CD4-positive, CD25-positive, alpha-beta regulatory T cell (primary cell): ENCODE measurements around the gene GABARAP. TPM values are rescaled to one million over a fixed set of nuclear protein-coding genes. Genes with fewer than 3 reads are reported as not detected.
A peak's percentile ranks its signal among the peaks of the same experiment; 100 is the strongest.

Experiments used
- ATAC-seq, 2 donors: fragments of 150-1000 bp; cut with Tn5 transposase; one replicate each; pipeline ENCODE4 v1.10.0; 2021; ENCODE audit warnings: low read depth in 2 of 2, moderate number of reproducible peaks in 2 of 2, moderate library complexity in 1 of 2
- DNase-seq, 3 donors: peaks; one replicate each; pipeline versions ENCODE4 v3.0.0 to v3.0.0-alpha.2; 2012 to 2022; ENCODE audit warnings: mixed read lengths in 1 of 3
- H3K27ac ChIP-seq: one replicate; pipeline ENCODE4 v1.7.0; 2013; ENCODE audit warnings: mild to moderate bottlenecking, low read length; ENCODE audit not compliant: insufficient read depth, poor library complexity, severe bottlenecking
- H3K27me3 ChIP-seq: one replicate; pipeline ENCODE4 v1.7.0; 2013; ENCODE audit warnings: low read length; ENCODE audit not compliant: control insufficient read depth, insufficient read depth
- H3K36me3 ChIP-seq: one replicate; pipeline ENCODE4 v1.7.0; 2013; ENCODE audit warnings: mild to moderate bottlenecking, low read length, moderate library complexity; ENCODE audit not compliant: control insufficient read depth, insufficient read depth
- H3K4me1 ChIP-seq: 2 replicates; pipeline ENCODE4 v1.7.0; 2013; ENCODE audit warnings: mild to moderate bottlenecking, low read length; ENCODE audit not compliant: insufficient read depth, control insufficient read depth, poor library complexity, severe bottlenecking
- H3K4me3 ChIP-seq: one replicate; pipeline ENCODE4 v1.7.0; 2013; ENCODE audit warnings: low read depth, mild to moderate bottlenecking, low read length, moderate library complexity
- H3K9me3 ChIP-seq, 2 experiments: 1 replicate in 1 of 2; 2 replicates in 1 of 2; pipeline ENCODE4 v1.7.0; 2013; ENCODE audit warnings: low read length in 2 of 2, mild to moderate bottlenecking in 1 of 2, moderate library complexity in 1 of 2; ENCODE audit not compliant: control insufficient read depth in 2 of 2
- H3K27ac Mint-ChIP-seq, 3 donors: one replicate each; pipeline ENCODE4 v1.8.0; 2020 to 2022; ENCODE audit warnings: mild to moderate bottlenecking in 3 of 3, mixed read lengths in 3 of 3, moderate library complexity in 2 of 3
- H3K27me3 Mint-ChIP-seq: one replicate; pipeline ENCODE4 v1.8.0; 2022; ENCODE audit warnings: mild to moderate bottlenecking, mixed read lengths
- H3K36me3 Mint-ChIP-seq: one replicate; pipeline ENCODE4 v1.8.0; 2020; ENCODE audit warnings: mixed read lengths
- H3K4me1 Mint-ChIP-seq, 4 donors: one replicate each; pipeline ENCODE4 v1.8.0; 2020 to 2022; ENCODE audit warnings: mixed read lengths in 4 of 4, mild to moderate bottlenecking in 1 of 4
- H3K4me3 Mint-ChIP-seq, 4 donors: one replicate each; pipeline ENCODE4 v1.8.0; 2020 to 2022; ENCODE audit warnings: mild to moderate bottlenecking in 4 of 4, mixed read lengths in 4 of 4, moderate library complexity in 3 of 4
- H3K9me3 Mint-ChIP-seq, 7 donors: one replicate each; pipeline ENCODE4 v1.8.0; 2020 to 2022; ENCODE audit warnings: mixed read lengths in 7 of 7, mild to moderate bottlenecking in 3 of 7, moderate library complexity in 2 of 7
- polyA plus RNA-seq, 4 donors: library from polyadenylated mRNA; unstranded; fragments of 300-500 nt; fragmentation: Illumina TruSeq; gene quantifications; one replicate each; pipeline ENCODE4 v1.2.3, GENCODE V29; 2021
- total RNA-seq: library from RNA; stranded (reverse); gene quantifications from one replicate; pipeline ENCODE4 v1.2.3, GENCODE V29; 2022

Gene GABARAP
- total and polyA plus RNA-seq, 5 donors from 2014 or later, result 227 to 1,205 (median 943) TPM

GRCh38 chr17:7218166-7218565, 24.1 kb downstream of the GABARAP start:
- peak overlapping the region; percentile 51 to 96 (median 72) for H3K4me3 Mint-ChIP-seq
- peaks cover 70% of the 10 kb centered on the region for H3K4me1 ChIP-seq
- peaks cover 0 to 76% (median 39%) of the 10 kb centered on the region in 4 donors for H3K4me1 Mint-ChIP-seq
- H3K27ac ChIP-seq, result peak overlapping the region; percentile 60
- H3K4me3 ChIP-seq, result no peak overlapping the region
- peak overlapping the region in 1 of 3 donors; percentile 62 for H3K27ac Mint-ChIP-seq
- H3K36me3 ChIP-seq, result peaks cover 10% of the 10 kb centered on the region
- ATAC-seq, result no peak
- H3K27me3 ChIP-seq, result no peaks in the 10 kb centered on the region
- DNase-seq, result no peak
- H3K36me3 Mint-ChIP-seq, result no peaks in the 10 kb centered on the region
- H3K27me3 Mint-ChIP-seq, result peaks cover 11% of the 10 kb centered on the region
- no peaks in the 10 kb centered on the region for H3K9me3 ChIP-seq
- no peaks in the 10 kb centered on the region for H3K9me3 Mint-ChIP-seq

- no peak overlapping the region for H3K4me3 ChIP-seq
- peak in 1 of 3 donors; percentile 28 for DNase-seq
These were observed 24.9 kb downstream of the GABARAP start for GRCh38 chr17:7217113-7217987.

DNA sequence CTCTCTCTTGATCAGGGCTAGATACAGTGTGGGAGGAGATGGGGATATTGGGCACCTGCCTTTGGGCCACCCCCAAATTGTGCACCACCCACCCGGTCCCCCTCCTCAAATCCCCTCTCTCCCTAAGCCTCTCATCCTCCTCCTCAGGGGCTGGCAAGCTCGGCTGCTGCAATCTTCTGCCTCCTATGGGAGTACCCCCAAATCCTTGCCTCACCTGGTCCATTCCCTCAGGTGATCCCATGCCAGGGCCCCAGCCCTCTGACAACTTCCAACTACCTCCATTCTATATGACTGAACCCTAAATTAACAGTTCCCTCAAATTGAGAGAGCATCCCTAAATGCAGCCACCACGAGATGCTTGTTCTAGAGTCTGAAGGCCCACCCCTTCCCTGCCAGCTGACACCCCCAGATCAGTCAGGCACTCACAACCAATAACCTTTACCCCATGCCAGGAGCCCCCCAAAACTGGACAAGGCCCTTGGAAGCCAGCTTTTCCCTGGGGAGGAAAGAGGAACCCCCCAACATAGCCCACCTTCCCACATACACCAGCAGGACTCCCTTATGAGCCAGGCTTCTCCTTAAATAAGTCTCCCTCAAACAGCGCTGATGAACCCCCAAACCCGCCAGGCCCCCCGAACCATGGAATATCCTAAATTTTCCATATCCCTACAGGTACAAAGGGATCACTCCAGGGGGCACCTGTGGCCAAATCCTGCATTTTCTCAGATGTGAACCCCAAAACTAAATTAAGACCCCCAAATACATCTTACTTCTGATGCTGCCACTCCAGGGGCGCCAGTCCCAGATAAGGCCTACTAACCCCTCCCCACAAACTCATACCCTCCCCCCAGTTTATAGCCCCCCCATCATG, 25.8 kb downstream of the GABARAP start:
- H3K4me1 ChIP-seq, result peaks cover 64% of the 10 kb centered on the region
- H3K9me3 ChIP-seq, result no peaks in the 10 kb centered on the region
- no peaks in the 10 kb centered on the region for H3K27me3 ChIP-seq
- ATAC-seq (no peak), DNase-seq (no peak)
- Mint-ChIP-seq H3K9me3 (no peaks in the 10 kb centered on the region), H3K27me3 (peaks cover 18% of the 10 kb centered on the region), H3K4me1 (peaks cover 0 to 80% (median 41%) of the 10 kb centered on the region in 4 donors), H3K36me3 (no peaks in the 10 kb centered on the region), H3K27ac (peak overlapping the region; percentile 72 to 93 (median 91)), H3K4me3 (peak overlapping the region; percentile 60 to 86 (median 72))
- peak overlapping the region; percentile 23 for H3K27ac ChIP-seq
- H3K36me3 ChIP-seq, result no peaks in the 10 kb centered on the region
- H3K4me3 ChIP-seq, result no peak overlapping the region

More at GRCh38 chr17:7217113-7217987, 24.9 kb downstream of the GABARAP start:
- Mint-ChIP-seq H3K4me3 (peak overlapping the region; percentile 11 to 96 (median 72)), H3K9me3 (no peaks in the 10 kb centered on the region), H3K27ac (peak overlapping the region in 2 of 3 donors; percentile 91 to 92), H3K36me3 (no peaks in the 10 kb centered on the region), H3K27me3 (peaks cover 11% of the 10 kb centered on the region), H3K4me1 (peaks cover 0 to 78% (median 40%) of the 10 kb centered on the region in 4 donors)
- Histone ChIP-seq H3K27me3 (no peaks in the 10 kb centered on the region), H3K36me3 (peaks cover 3% of the 10 kb centered on the region), H3K9me3 (no peaks in the 10 kb centered on the region), H3K4me1 (peaks cover 70% of the 10 kb centered on the region), H3K27ac (peak overlapping the region; percentile 60)
- ATAC-seq, result no peak

- Histone ChIP-seq H3K4me1 (peaks cover 57% of the 10 kb centered on the region), H3K27ac (peak overlapping the region; percentile 97), H3K9me3 (no peaks in the 10 kb centered on the region), H3K27me3 (no peaks in the 10 kb centered on the region), H3K36me3 (no peaks in the 10 kb centered on the region), H3K4me3 (no peak overlapping the region)
- Mint-ChIP-seq H3K27me3 (peaks cover 23% of the 10 kb centered on the region), H3K9me3 (no peaks in the 10 kb centered on the region), H3K27ac (peak overlapping the region in 1 of 3 donors; percentile 93), H3K4me3 (peak overlapping the region in 3 of 4 donors; percentile 76 to 96 (median 86)), H3K4me1 (peaks cover 0 to 73% (median 35%) of the 10 kb centered on the region in 4 donors), H3K36me3 (no peaks in the 10 kb centered on the region)
- DNase-seq (no peak), ATAC-seq (no peak)
These were observed 26.5 kb downstream of the GABARAP start for GRCh38 chr17:7215652-7216180.

DNA sequence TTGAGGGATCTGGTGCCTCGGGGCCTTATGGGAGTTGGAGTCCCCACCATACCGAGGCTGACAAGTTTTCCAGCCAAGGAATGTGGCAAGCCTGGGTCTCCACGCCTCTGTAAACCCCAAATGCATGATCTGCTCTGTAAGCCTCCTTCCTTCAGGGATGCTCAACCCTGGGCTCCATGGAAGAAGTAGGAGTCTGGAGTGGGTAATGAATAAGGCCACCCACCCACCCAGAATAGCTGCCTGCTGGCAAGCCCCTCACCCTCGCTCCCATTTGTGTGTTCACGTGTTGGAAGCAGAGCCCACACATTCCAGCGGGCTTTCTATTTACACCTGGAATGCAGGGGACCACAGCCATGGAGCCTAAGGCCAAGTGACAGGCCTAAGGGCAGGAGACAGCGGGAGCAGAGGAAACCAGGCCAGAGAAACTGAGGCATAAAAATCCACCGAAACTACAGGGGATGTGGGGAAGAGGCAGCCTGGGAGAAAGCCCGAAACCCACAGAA, 27.1 kb downstream of the GABARAP start:
- H3K9me3 Mint-ChIP-seq, result no peaks in the 10 kb centered on the region
- ATAC-seq, result no peak
- peak overlapping the region; percentile 85 for H3K4me3 ChIP-seq
- H3K4me3 Mint-ChIP-seq, result peak overlapping the region; percentile 85 to 96 (median 90)
- H3K9me3 ChIP-seq, result no peaks in the 10 kb centered on the region
- peak overlapping the region; percentile 97 for H3K27ac ChIP-seq
- peaks cover 0 to 67% (median 30%) of the 10 kb centered on the region in 4 donors for H3K4me1 Mint-ChIP-seq
- H3K27ac Mint-ChIP-seq, result peak overlapping the region; percentile 92 to 99 (median 99)
- DNase-seq, result no peak
- H3K27me3 Mint-ChIP-seq, result peaks cover 23% of the 10 kb centered on the region
- no peaks in the 10 kb centered on the region for H3K36me3 Mint-ChIP-seq
- peaks cover 51% of the 10 kb centered on the region for H3K4me1 ChIP-seq
- no peaks in the 10 kb centered on the region for H3K27me3 ChIP-seq
- no peaks in the 10 kb centered on the region for H3K36me3 ChIP-seq

DNA sequence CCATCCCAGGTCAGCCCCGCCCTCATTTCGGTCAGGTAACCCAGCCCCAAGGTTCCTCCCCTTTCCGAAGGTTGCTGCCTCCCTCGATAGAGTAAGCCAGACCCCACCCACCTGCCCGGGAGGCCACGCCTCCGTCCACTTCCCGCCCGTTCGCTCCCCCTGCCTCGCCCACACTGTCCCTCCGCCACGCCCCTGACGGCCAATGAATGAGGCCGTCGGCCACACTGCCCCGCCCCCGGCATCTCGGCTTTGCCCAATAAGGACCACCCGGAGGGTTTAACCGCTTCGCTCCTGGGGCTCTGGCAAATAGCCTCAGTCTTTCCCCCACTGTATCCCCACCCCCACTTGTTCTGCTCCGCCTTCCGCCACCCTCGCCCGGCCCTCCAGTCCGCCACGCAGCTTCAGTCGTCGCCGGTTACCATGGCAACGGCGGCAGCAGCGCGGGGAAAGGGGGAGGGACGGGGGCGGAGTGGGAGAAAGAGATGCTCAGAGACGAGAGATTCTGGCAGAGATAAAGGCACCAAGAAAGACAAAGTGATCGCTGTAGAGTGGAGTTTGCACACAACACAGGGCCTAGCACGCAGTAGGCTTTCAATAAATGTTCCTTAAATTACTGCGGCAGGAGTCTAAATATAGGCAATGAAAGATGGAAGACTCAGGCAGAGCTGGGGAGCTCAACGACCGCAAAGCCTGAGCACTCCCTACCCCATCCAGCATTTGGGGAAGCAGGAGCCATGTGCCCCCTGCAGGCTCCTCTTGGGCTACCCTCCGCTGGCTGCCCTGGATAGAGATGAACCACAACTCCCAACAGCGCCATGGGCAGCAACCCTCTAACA, 27.7 kb downstream of the GABARAP start:
- H3K4me1 Mint-ChIP-seq, result peaks cover 0 to 64% (median 28%) of the 10 kb centered on the region in 4 donors
- H3K9me3 ChIP-seq, result no peaks in the 10 kb centered on the region
- no peaks in the 10 kb centered on the region for H3K27me3 ChIP-seq
- no peaks in the 10 kb centered on the region for H3K9me3 Mint-ChIP-seq
- peak overlapping the region; percentile 92 to 99 (median 99) for H3K27ac Mint-ChIP-seq
- H3K4me3 Mint-ChIP-seq, result peak overlapping the region; percentile 85 to 96 (median 90)
- no peaks in the 10 kb centered on the region for H3K36me3 Mint-ChIP-seq
- H3K27me3 Mint-ChIP-seq, result peaks cover 28% of the 10 kb centered on the region
- DNase-seq, result peak; percentile 97 to 99 (median 98)
- H3K4me3 ChIP-seq, result peak overlapping the region; percentile 85
- no peaks in the 10 kb centered on the region for H3K36me3 ChIP-seq
- H3K4me1 ChIP-seq, result peaks cover 45% of the 10 kb centered on the region
- peak; percentile 83 to 86 for ATAC-seq
- H3K27ac ChIP-seq, result peak overlapping the region; percentile 97
